ENCODE data around the gene BCL11B. TPM values are rescaled to one million over a fixed set of nuclear protein-coding genes. Genes with fewer than 3 reads are reported as not detected.

Gene BCL11B
- total and polyA plus RNA-seq, 2 of the 8 experiments (the other 6 are each of a cell fraction or from before 2014, with no cell fraction given): 0.63 to 5.9 TPM

GRCh38 chr14:99133636-99134515 lies 138.1 kb downstream of the BCL11B start (continued):
- no peak for TF ChIP-seq NRF1 (IDR thresholded peaks at IDR 0.05; ENCODE audit: low read depth, low read length)
- TF ChIP-seq POLR2AphosphoS5 (IDR thresholded peaks at IDR 0.05; ENCODE audit: low read depth, low read length): no peak

Measured in H1 (cell line).